ENCODE data around the gene EIF5.
"Not testable (repeated sequence)": the region's sequence is repeated elsewhere in the genome, so short reads cannot be mapped to it uniquely, and the experiment has no call there.

Gene EIF5

DNA sequence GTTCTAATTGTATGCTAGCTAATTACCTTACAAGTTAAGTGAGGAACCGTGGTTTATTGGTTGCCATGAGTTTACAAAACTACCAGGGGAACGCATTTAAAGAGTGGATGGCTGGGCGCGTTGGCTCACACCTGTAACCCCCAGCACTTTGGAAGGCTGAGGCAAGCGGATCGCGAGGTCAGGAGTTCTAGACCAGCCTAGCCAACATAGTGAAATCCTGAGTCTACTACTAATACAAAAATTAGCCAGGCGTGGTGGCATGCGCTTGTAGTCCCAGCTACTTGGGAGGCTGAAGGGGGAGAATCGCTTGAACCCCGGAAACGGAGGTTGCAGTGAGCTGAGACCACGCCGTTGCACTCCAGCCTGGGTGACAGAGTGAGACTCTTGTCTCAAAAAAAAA, 2.2 kb downstream of the EIF5 start:
- DNase-seq (ENCODE audit: low read depth, low spot score), result no peak

GRCh38 chr14:103337794-103338193, 3.8 kb downstream of the EIF5 start:
- no peak for DNase-seq (ENCODE audit: low read depth, low spot score)

DNA sequence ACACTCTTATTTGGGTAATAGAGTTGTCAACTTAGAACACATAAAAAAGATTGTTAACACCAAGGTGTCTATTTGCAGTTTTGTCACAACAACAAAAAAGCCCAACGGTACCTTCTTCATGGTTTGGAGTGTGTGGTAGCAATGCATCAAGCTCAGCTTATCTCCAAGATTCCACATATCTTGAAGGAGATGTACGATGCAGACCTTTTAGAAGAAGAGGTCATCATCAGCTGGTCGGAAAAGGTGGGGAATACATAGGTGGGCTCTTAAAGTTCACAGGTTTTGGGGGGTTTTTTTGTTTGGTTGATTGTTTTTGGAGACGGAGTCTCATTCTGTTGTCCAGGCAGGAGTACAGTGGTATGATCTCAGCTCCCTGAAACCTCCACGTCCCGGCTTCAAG, 5.5 kb downstream of the EIF5 start:
- DNase-seq (ENCODE audit: low read depth, low spot score), result no peak

GRCh38 chr14:103340480-103341212, 6.6 kb downstream of the EIF5 start:
- no peak for DNase-seq (ENCODE audit: low read depth, low spot score)

DNA sequence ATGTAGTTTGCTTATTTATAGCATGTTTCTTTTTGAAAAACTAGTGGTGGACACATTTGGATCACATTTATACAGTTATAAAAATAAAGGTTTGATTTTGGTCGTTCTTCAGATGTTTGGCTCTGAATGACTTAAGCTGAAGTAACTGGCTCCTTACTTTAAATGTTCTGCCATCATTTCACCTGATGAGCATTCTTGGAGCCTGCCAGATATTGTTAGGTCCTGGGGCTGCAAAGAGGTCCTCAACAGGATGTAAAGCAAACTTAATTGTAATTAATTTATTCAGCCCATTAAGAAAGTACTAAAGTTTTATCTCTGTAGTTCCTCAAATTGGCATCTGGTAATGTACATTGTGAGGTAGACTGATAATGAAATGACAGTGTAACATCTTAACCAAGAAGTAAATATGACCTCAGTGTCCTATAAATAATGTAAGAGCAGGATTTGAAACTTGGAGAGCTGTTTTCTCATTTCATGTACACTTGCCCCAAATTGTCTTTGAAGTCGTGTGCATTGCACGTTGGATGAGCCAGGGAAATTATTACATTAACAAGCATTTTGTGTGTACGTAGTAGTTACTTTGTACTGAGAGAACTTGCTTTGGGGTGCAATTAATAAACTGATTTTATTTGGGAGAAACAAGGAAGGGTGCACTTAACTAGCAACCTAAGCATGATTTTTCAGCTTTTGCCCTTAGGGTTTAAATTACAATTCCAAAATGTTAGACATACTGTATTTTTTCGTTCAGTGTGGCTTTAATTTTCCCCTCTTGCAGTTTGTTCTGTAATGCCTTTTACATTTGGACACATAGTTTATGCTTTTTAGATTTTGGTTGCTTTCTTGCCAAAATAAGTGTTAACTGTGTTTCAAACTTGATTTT, 7.5 kb downstream of the EIF5 start:
- no peak for DNase-seq (ENCODE audit: low read depth, low spot score)

DNA sequence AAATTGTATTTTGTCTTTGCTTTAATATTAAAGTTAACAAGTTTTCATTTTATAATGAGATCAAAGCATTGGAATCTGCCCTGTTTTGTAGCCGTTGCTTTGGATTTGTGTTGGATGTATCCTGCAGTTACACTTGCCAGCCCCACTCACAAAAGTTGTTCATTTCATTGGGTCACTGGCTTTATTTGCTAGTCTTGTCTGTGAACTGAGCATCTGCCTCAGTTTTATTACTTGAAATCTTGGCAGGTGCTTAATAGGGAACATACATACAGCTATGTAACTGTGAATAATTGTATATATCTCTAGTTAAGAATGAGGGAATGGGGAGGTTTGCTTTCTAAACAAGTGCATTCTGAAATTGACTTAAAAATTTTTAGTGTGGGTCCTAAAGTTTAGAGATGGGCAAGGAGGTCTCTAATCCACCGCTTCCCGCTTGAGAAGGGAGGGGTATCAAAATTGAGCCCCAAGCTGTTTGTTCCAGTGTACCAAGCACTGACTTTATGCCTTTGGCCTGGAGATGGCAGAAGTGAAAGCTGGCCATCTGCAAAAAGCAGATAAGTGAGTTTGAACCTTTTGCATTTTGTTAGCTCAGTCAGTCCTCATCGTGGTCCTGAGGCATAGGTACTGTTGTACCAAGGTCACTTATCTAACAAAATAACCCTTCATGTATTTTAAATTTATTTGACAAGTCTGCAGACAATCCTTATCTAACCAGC, 9.3 kb downstream of the EIF5 start:
- DNase-seq (ENCODE audit: low read depth, low spot score), result no peak

DNA sequence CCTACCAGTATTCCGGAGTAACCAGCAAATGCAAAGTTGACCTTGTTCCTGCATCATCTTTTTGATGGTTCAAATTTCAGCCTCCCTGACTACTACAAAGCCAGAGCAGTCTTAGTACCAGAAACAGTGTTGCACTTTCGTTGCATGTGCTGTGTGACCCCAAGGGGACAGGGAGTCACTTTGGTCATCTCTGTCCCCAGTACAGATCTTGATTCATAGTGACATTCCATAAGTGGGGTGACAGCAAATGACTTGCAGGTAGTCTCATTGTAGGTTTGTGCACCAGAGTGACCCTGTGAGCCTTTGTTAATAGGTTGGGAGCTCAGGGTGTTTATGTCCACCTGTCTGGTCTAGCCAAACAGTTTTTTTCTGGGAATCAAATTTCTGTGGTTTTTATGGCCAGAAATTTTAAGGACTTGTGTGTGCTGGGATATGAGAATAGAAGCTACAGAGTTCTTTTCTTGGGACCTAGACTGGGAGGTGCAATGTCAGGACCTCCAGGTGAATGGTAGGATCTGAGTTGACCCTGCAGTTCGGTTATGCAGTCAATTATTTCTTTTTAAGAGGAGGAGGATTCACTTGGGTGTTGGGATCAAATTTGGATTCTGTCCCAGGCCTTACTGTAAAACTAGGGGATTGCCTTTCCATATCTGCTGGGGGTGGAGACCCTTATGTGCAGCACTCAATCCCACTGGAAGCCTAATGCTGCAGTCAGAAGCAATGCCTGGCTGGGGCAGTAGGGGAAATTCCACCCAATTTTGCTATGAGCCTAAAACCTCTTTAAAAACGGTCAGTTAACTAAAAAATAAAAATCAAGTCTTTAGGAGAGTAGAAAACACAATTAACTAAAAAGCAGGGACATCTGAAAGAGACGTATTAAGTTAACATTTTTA, 10.1 kb downstream of the EIF5 start:
- DNase-seq (ENCODE audit: low read depth, low spot score), result no peak

DNA sequence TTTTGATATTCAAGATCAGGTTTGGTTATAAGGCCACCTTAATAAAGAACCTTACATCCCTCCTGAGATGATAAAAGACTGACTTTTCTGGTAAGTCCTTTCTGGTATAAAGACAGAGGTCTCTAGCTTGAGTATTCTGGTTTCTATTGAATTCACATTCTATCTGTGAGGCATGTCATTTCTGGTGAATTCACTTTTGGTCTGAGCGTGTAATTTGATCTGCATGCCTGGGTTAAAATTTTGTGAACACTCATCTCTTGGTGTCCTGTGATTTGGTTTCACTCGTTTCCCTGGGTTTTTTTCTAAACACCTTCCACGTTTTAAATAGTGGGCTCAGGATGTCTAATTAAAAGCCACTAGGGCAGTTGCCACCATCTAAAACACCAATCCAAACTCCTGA, 12.2 kb downstream of the EIF5 start:
- DNase-seq (ENCODE audit: low read depth, low spot score), result no peak

DNA sequence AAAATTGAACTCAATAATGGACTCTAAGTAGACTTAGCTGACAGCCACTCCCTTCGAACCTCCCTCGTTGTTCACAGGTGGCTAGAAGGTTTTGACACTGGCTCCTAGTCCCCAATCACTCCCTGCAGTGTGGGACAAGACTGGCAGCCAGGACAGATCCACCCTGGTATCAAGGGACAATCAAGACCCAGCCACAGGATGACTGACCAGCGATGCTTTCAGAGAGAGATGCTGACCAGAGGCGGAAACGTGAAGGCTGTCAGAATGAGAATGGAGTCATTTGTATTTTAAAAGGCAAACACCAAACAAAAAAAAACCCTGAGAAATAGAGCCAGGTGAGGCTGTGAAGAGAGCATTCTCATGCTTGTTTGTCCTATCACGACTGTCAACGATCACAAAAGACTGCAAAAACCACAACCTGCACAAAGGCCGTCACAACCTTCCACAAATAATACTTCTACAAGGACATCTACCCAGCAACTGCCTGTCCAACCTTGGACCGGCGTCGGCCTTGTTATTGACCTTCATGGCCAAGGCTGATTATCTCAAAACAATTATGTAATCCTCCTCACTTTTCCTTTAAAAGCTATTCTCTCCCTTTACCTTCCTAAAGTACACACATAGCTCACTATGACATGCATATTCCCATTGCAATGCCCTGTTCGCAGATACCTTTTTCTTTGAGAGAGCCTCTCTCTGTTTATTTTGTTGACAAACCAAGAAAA, 13.2 kb downstream of the EIF5 start:
- no peak for DNase-seq (ENCODE audit: low read depth, low spot score)

GRCh38 chr14:103348154-103348553, 14.1 kb downstream of the EIF5 start:
- DNase-seq (ENCODE audit: low read depth, low spot score), result no peak

DNA sequence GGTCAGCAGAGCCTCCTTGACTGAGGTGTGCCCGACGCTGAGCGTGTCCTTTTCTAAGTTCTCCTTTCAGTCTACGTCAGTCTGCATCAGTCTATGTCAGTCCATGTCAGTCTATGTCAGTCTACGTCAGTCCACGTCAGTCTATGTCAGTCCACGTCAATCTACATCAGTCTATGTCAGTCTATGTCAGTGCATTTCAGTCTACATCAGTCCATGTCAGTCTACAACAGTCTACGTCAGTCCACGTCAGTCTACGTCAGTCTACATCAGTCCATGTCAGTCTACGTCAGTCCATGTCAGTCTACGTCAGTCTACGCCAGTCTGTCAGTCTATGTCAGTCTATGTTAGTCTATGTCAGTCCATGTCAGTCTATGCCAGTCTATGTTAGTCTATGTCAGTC, 15.9 kb downstream of the EIF5 start:
- no peak for DNase-seq (ENCODE audit: low read depth, low spot score)

- DNase-seq (ENCODE audit: low read depth, low spot score), result no peak
Measured at GRCh38 chr14:103353362-103353761, 19.3 kb downstream of the EIF5 start.

GRCh38 chr14:103354141-103354540, 20.1 kb downstream of the EIF5 start:
- no peak for DNase-seq (ENCODE audit: low read depth, low spot score)

GRCh38 chr14:103356024-103356682, 22.1 kb downstream of the EIF5 start:
- no peak for DNase-seq (ENCODE audit: low read depth, low spot score)

GRCh38 chr14:103357552-103357951, 23.5 kb downstream of the EIF5 start:
- DNase-seq (ENCODE audit: low read depth, low spot score), result not testable (repeated sequence)

- DNase-seq (ENCODE audit: low read depth, low spot score), result no peak
Measured at GRCh38 chr14:103360548-103360947, 26.5 kb downstream of the EIF5 start.

- no peak for DNase-seq (ENCODE audit: low read depth, low spot score)
Measured at GRCh38 chr14:103361867-103362266, 27.8 kb downstream of the EIF5 start.

- DNase-seq (ENCODE audit: low read depth, low spot score), result no peak
Measured at GRCh38 chr14:103362780-103363179, 28.7 kb downstream of the EIF5 start.

DNA sequence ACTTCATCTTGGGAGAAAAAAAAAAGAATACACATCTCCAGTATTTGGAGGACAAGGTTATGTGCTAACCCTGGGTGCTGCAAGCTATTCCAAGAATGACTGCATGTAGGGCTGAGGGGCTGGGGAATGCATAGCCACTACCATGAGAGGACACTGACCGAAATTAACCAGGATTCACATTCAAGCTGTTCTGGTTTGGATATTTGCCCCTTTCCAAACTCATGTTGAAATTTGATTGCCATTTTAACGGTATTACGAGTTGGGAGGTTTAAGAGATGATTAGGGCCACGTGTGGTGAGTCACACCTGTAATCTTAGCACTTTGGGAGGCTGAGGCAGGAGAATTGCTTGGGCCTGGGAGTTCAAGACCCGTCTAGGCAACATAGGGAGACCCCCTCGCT, 32.7 kb downstream of the EIF5 start:
- no peak for DNase-seq (ENCODE audit: low read depth, low spot score)

- DNase-seq (ENCODE audit: low read depth, low spot score), result no peak
Measured at GRCh38 chr14:103367995-103368394, 34.0 kb downstream of the EIF5 start.

Measured in smooth muscle cell of the brain vasculature (primary cell).